Activated CD8-positive, alpha-beta memory T cell treated with anti-CD3 and anti-CD28 coated beads, Interleukin-2, amount 50 U/mL, for 1 hour (primary cell): ENCODE data around the gene KLF17.

Source experiments
- DNase-seq: peaks from one replicate; pipeline ENCODE4 v3.0.0-alpha.2; 2020; ENCODE audit errors: extremely low read depth

KLF17 gene

DNA sequence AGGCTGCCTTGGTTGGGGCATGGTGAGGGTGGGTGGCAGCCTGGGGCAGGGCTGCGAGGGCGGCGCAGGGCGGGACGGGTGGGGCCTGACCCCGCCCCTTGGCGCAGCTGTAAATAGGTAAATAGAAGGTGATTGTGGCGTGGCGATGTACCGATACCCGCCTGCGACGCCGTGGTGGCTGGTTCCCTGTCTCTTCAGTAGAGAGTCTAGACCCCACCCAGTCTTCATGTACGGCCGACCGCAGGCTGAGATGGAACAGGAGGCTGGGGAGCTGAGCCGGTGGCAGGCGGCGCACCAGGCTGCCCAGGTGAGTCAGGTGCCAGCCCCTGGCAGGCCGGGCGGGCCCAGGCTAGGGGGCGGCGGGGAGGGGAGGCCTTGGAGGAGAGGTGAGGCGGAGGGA is at the start of gene KLF17:
TSS of gene KLF17 (plus strand) at position 140 of the 400 bp plus-strand sequence. CDS start at position 227, 87 bp downstream.
- DNase-seq, result no peak

GRCh38 chr1:44071461-44071860 is 47.2 kb upstream of the KLF17 start:
- DNase-seq, result no peak

DNA sequence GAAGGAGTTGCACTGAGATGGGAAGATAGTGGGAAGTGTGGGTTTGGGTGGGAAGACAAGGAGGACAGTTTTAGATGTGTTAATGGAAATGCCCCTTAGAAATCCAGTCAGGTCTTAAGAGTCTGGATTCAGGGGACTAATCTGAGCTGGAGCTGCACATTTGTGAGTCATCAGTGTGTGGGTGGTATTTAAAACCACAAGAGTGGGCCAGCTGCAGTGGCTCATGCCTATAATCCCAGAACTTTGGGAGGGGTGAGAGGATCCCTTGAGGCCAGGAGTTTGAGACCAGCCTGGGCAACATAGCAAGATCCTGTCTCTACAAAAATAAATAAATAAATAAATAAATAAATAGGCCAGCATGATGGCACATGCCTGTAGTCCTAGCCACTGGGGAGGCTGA is 46.4 kb upstream of the KLF17 start:
- no peak for DNase-seq

- no peak for DNase-seq
Observed at GRCh38 chr1:44072821-44073220, 45.8 kb upstream of the KLF17 start.

DNA sequence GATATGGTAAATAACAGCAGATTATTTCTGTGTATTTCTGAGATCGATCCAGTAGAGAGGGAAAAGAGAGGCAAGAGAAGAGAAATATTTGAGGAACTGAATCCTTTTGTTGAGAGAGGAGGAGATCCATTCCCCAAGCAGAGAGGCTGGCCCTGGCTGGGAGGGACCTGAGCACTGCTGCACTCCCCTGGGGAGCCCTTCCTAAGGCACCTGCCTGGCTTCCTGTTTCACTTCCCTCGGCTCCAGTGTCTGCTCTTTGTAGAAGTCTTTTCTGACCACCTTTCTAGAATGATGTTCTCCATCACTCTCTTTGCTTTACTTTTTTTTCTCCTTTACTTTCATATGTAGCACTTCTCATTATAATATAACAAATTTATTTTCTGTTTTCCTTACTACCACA is 45.1 kb upstream of the KLF17 start:
- no peak for DNase-seq

- DNase-seq, result no peak
Observed at GRCh38 chr1:44074415-44074814, 44.2 kb upstream of the KLF17 start.

- no peak for DNase-seq
Observed at GRCh38 chr1:44076066-44076465, 42.6 kb upstream of the KLF17 start.

DNA sequence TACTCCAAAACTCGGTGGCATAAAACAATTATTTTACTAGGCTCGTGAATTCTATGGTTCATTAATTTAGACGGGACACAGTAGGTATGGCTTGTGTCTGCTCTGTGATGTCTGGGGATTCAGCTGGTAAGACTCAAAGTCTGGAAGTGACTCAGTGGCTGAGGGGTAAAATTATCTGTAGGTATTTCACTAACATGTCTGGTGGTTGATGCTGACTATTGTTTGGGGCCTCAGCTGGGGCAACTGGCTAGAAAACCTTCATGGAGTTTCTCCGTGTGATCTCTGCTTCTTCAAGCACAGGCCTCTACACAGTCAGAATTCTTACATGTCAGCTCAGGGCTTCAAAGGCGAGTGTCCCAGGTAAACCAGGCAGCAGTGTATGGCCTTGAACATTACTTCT is 41.2 kb upstream of the KLF17 start:
- DNase-seq, result no peak

DNA sequence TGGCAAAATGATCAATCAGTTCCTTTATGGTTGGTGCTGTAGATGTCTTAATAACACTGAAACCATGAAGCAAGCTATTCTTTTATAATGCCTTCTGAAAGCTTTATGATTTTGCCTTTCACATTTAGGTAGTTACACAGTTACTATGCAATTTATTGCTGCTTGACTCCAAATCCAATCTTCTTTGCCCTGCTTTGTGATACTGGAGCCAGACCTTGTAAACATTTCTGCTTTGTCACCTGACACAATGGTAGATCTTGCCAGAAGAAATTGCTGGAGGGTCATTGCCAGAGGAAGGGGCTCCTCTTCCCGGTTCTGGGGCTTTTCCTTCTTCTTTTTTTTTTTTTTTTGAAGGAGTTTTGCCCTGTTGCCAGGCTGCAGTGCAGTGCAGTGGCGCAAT is 40.5 kb upstream of the KLF17 start:
- no peak for DNase-seq

- DNase-seq, result no peak
Observed at GRCh38 chr1:44079566-44079965, 39.1 kb upstream of the KLF17 start.

- no peak for DNase-seq
Observed at GRCh38 chr1:44084998-44085675, 33.5 kb upstream of the KLF17 start.

DNA sequence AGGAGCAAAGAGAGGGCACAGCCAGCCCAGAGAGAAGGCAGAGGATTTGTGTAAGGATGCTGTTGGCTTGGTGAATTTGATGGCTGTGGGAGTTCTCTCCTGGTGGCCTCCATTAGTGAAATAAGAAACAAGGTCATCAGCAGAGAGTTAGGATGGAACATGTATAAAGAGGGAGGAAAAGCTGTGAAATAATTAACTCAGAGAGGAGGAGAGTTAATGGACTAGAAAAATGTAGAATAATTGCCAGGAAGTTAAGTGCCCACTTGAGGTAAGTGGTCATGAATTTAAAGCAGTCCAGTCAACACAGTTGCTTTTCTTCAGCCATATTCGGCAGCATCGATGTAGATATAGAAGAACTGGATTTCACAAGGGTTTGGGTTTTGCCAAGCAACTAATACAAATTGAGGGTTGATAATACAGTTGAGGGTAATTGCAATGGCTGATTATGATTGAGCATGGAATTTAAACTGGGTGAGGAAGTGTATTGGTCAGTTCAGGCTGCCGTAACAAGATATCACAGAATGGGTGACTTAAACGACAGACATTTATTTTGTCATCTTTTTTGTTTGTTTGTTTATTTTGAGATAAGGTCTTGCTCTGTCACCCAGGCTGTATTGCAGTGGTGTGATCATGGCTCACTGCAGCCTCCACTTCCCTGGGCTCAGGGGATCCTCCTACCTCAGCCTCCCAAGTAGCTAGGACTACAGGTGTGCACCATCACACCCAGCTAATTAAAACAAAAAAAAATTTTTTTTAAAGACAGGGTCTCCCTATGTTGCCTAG is 31.7 kb upstream of the KLF17 start:
- DNase-seq, result no peak

DNA sequence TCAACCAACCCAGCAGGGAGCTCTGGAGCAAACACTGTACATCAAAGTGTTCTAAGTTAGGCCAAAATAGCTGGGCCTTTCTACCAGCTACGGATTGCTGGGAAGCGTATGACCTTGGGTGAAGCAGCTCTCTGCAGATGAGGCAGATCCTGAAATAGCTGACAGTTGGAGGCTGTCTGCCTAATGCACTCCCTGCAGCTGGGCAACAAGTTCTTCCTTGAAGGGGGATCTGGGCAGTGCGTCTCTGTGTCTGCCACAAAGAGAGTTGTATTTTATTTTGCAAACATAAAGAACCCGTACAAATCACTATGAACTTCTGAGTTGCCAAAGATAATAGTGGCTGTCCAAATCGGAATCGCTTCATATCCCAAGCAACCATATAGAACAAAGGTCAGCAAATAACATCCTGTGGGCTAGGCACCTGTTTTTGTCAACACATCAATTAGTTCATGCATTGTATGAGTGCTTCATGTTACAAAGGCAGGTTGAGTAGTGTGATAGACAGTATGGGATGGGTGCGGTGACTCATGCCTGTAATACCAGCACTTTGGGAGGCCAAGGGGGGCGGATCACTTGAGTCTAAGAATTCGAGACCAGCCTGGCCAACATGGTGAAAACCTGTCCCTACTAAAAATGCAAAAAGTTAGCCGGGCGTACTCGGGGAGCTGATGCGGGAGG is 29.1 kb upstream of the KLF17 start:
- no peak for DNase-seq

DNA sequence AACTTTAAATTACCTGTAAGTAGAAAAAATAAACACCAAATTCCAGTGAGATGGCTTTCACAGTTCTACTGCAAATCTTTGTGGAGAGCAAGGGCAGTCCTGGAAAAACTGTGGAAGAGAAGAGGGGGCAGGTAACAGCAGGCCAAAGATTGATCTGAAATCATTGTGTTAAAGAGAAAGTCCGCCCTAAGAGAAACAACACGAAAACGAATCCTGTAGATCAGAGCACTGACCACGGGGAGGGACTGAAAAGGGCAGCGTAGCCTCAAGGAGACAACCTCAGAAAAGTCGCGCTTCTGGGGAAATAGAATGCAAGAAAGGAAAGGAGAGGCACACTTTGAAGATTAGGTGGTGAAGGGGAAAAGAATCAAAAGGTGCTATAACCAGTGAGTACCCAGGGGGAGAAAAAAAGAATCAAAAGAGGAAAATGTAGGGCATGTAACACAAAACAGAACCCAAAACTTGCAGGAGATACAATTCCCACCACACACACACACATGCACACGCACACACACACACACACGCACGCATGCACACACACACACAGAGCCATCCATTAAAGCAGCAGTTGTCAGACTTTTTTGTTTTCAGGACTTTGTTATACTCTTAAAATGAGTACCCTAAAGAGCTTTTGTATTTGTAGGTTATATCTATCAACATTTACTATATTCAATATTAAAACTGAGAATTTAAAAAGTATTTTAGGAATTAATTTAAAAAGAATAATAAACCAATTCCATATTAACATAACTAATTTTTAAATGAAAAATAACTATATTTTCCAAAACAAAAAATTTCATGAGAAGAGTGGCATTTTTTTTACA is 28.0 kb upstream of the KLF17 start:
- DNase-seq, result no peak

DNA sequence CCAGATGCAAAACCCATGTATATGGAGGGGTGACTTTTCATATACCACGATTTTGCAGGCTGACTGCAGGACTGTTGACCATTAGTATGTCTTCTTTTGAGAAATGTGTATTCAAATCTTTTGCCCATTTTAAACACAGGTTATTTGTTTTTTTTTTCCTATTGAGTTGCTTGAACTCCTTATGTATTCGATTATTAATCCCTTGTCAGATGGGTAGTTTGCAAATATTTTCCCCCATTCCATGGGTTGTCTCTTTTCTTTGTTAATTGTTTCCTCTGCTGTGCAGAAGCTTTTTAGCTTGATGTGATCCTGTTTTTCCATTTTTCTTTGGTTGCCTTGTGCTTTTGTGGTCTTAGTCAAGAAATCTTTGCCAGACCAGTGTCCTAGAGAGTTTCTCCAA is 24.6 kb upstream of the KLF17 start:
- no peak for DNase-seq

DNA sequence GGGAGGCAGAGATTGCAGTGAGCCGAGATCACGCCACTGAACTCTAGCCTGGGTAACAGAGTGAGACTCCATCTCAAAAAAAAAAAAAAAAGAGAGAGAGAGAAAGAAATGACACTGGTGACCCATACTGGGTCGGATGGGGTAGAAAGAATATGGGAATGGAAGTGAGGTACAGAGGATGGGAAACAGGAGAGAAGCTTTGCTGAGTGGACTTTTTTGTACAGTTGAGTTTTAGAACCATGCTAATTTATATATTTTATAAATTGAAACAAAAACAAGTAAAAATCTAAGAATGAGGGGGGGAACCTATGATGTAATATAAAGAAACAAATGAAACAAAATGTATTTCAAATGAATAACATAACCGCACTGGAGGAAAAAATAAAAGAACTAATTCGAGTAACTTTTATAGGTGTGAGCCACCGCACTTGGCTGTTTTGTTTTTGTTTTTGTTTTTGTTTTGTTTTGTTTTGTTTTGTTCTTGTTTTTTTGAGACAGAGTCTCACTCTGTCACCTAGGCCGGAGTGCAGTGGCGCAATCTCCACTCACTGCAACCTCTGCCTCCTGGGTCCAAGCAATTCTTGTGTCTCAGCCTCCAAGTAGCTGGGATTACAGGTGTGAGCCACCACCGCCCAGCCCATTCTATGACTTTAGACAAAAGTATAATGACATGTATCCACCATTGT is 18.3 kb upstream of the KLF17 start:
- DNase-seq, result no peak

- DNase-seq, result no peak
Observed at GRCh38 chr1:44101328-44101727, 17.3 kb upstream of the KLF17 start.

- no peak for DNase-seq
Observed at GRCh38 chr1:44103270-44104131, 15.1 kb upstream of the KLF17 start.

DNA sequence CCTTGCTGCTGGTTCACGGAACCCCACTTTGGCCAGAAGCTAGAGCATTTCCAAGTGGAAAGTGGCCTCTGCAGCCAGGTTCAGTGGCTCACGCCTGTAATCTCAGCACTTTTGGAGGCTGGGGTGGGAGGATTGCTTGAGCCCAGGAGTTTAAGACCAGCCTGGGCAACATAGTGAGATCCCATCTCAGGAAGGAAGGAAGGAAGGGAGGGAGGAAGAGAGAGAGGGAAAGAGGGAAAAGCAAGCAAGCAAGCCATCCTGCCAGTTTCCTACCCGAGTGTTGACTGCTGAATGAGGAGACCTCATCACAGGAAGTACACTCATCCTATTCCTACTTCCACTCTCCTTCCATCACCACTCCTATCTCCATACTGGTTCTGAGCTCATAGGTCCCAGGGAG is 12.8 kb upstream of the KLF17 start:
- DNase-seq, result no peak

- DNase-seq, result no peak
Observed at GRCh38 chr1:44108241-44108640, 10.4 kb upstream of the KLF17 start.
